Measurements from ENCODE around the gene CDC42.

Gene CDC42

GRCh38 chr1:22044690-22045420 is 7.7 kb upstream of the CDC42 start:
- Histone ChIP-seq H3K27me3 (replicated peaks in 2 of 5; ENCODE audit: control insufficient read depth in 4 of 5, insufficient read depth in 5 of 5, low read length in 4 of 5) (no peaks in the 10 kb centered on the region), H3K9me3 (ENCODE audit: control extremely low read depth in 1 of 5, control insufficient read depth in 4 of 5, insufficient read depth in 2 of 5, low read depth in 1 of 5, low read length in 4 of 5) (peaks cover 0 to 2% (median 0%) of the 10 kb centered on the region in 5 experiments), H3K4me1 (ENCODE audit: control extremely low read depth in 1 of 4, control insufficient read depth in 4 of 4, insufficient read depth in 4 of 4, low read length in 3 of 4) (peaks cover 10 to 42% (median 26%) of the 10 kb centered on the region in 4 experiments), H3K36me3 (ENCODE audit: control insufficient read depth in 4 of 4, insufficient read depth in 4 of 4, low read length in 3 of 4) (no peaks in the 10 kb centered on the region), H3K27ac (ENCODE audit: insufficient read depth in 1 of 2, low read depth in 1 of 2, low read length in 2 of 2, poor library complexity in 1 of 2, severe bottlenecking in 2 of 2) (no peak overlapping the region), H3K4me3 (ENCODE audit: control insufficient read depth in 1 of 7, extremely low read depth in 1 of 7, insufficient read depth in 4 of 7, low read depth in 2 of 7, low read length in 6 of 7) (no peak overlapping the region)
- ChIA-PET CTCF (interaction anchor here (1.1 to 1.3 kb wide), 2 partner anchors 19 to 25 kb away, joined by 3 to 4 read pairs; no protein-coding TSS in a partner anchor), POLR2A (no interaction called here)
- 100% methylated on average over 1 of the region's 3 CpGs for WGBS (ENCODE audit: insufficient coverage)
- DNase-seq: peak in 2 of 3 donors; percentile 51 to 52

GRCh38 chr1:22045604-22046228 is 6.8 kb upstream of the CDC42 start:
- POLR2A ChIA-PET: no interaction called here
- no peaks in the 10 kb centered on the region for H3K36me3 ChIP-seq (ENCODE audit: control insufficient read depth in 4 of 4, insufficient read depth in 4 of 4, low read length in 3 of 4)
- CTCF ChIA-PET: interaction anchor here (2.3 kb wide), 1 partner anchor 8 kb away, joined by 5 read pairs; no protein-coding TSS in a partner anchor
- H3K27ac ChIP-seq (ENCODE audit: insufficient read depth in 1 of 2, low read depth in 1 of 2, low read length in 2 of 2, poor library complexity in 1 of 2, severe bottlenecking in 2 of 2): no peak overlapping the region
- no peak for DNase-seq
- H3K27me3 ChIP-seq (replicated peaks in 2 of 5; ENCODE audit: control insufficient read depth in 4 of 5, insufficient read depth in 5 of 5, low read length in 4 of 5): no peaks in the 10 kb centered on the region
- no peak overlapping the region for H3K4me3 ChIP-seq (ENCODE audit: control insufficient read depth in 1 of 7, extremely low read depth in 1 of 7, insufficient read depth in 4 of 7, low read depth in 2 of 7, low read length in 6 of 7)
- no CpG with 5 or more reads among the region's 2 CpGs for WGBS (ENCODE audit: insufficient coverage)
- H3K9me3 ChIP-seq (ENCODE audit: control extremely low read depth in 1 of 5, control insufficient read depth in 4 of 5, insufficient read depth in 2 of 5, low read depth in 1 of 5, low read length in 4 of 5): peaks cover 0 to 2% (median 0%) of the 10 kb centered on the region in 5 experiments
- peaks cover 4 to 33% (median 18%) of the 10 kb centered on the region in 4 experiments for H3K4me1 ChIP-seq (ENCODE audit: control extremely low read depth in 1 of 4, control insufficient read depth in 4 of 4, insufficient read depth in 4 of 4, low read length in 3 of 4)

GRCh38 chr1:22048351-22049192 is 3.9 kb upstream of the CDC42 start:
- H3K4me1 ChIP-seq (ENCODE audit: control extremely low read depth in 1 of 4, control insufficient read depth in 4 of 4, insufficient read depth in 4 of 4, low read length in 3 of 4): peaks cover 1 to 13% (median 8%) of the 10 kb centered on the region in 4 experiments
- 100% methylated on average over 6 of the region's 8 CpGs for WGBS (ENCODE audit: insufficient coverage)
- no peak overlapping the region for H3K4me3 ChIP-seq (ENCODE audit: control insufficient read depth in 1 of 7, extremely low read depth in 1 of 7, insufficient read depth in 4 of 7, low read depth in 2 of 7, low read length in 6 of 7)

GRCh38 chr1:22050330-22050729 is 2.2 kb upstream of the CDC42 start:
- 100% methylated on average over 2 of the region's 3 CpGs for WGBS (ENCODE audit: insufficient coverage)
- H3K4me3 ChIP-seq (ENCODE audit: control insufficient read depth in 1 of 7, extremely low read depth in 1 of 7, insufficient read depth in 4 of 7, low read depth in 2 of 7, low read length in 6 of 7): no peak overlapping the region
- POLR2A ChIA-PET: no interaction called here
- H3K27ac ChIP-seq (ENCODE audit: insufficient read depth in 1 of 2, low read depth in 1 of 2, low read length in 2 of 2, poor library complexity in 1 of 2, severe bottlenecking in 2 of 2): no peak overlapping the region
- H3K9me3 ChIP-seq (ENCODE audit: control extremely low read depth in 1 of 5, control insufficient read depth in 4 of 5, insufficient read depth in 2 of 5, low read depth in 1 of 5, low read length in 4 of 5): peaks cover 0 to 2% (median 0%) of the 10 kb centered on the region in 5 experiments
- CTCF ChIA-PET: interaction anchor here (1.4 to 2.2 kb wide), 4 partner anchors 9 to 26 kb away, joined by 3 to 10 read pairs (median 6); no protein-coding TSS in a partner anchor
- H3K4me1 ChIP-seq (ENCODE audit: control extremely low read depth in 1 of 4, control insufficient read depth in 4 of 4, insufficient read depth in 4 of 4, low read length in 3 of 4): peaks cover 9 to 26% (median 17%) of the 10 kb centered on the region in 4 experiments
- H3K27me3 ChIP-seq (replicated peaks in 2 of 5; ENCODE audit: control insufficient read depth in 4 of 5, insufficient read depth in 5 of 5, low read length in 4 of 5): no peaks in the 10 kb centered on the region
- no peaks in the 10 kb centered on the region for H3K36me3 ChIP-seq (ENCODE audit: control insufficient read depth in 4 of 4, insufficient read depth in 4 of 4, low read length in 3 of 4)
- no peak for DNase-seq

More at GRCh38 chr1:22048351-22049192, 3.9 kb upstream of the CDC42 start:
- ChIA-PET CTCF (interaction anchor here (1.1 to 2.0 kb wide), 3 partner anchors 8 to 24 kb away, joined by 3 to 6 read pairs (median 6); no protein-coding TSS in a partner anchor), POLR2A (interaction anchor here (0.7 kb wide), 1 partner anchor 114 kb away, joined by 4 read pairs; no protein-coding TSS in a partner anchor)
- Histone ChIP-seq H3K27me3 (replicated peaks in 2 of 5; ENCODE audit: control insufficient read depth in 4 of 5, insufficient read depth in 5 of 5, low read length in 4 of 5) (no peaks in the 10 kb centered on the region), H3K36me3 (ENCODE audit: control insufficient read depth in 4 of 4, insufficient read depth in 4 of 4, low read length in 3 of 4) (no peaks in the 10 kb centered on the region), H3K9me3 (ENCODE audit: control extremely low read depth in 1 of 5, control insufficient read depth in 4 of 5, insufficient read depth in 2 of 5, low read depth in 1 of 5, low read length in 4 of 5) (peaks cover 0 to 2% (median 0%) of the 10 kb centered on the region in 5 experiments), H3K27ac (ENCODE audit: insufficient read depth in 1 of 2, low read depth in 1 of 2, low read length in 2 of 2, poor library complexity in 1 of 2, severe bottlenecking in 2 of 2) (no peak overlapping the region)
- DNase-seq: no peak

GRCh38 chr1:22051607-22052114 is 848 bp upstream of the CDC42 start:
- H3K36me3 ChIP-seq (ENCODE audit: control insufficient read depth in 4 of 4, insufficient read depth in 4 of 4, low read length in 3 of 4): peaks cover 0 to 2% (median 2%) of the 10 kb centered on the region in 4 experiments
- CTCF ChIA-PET: interaction anchor here (0.9 to 2.3 kb wide), 5 partner anchors 10 to 24 kb away, joined by 3 to 10 read pairs (median 8); no protein-coding TSS in a partner anchor

More at GRCh38 chr1:22051607-22052114, 848 bp upstream of the CDC42 start:
- peaks cover 14 to 36% (median 27%) of the 10 kb centered on the region in 4 experiments for H3K4me1 ChIP-seq (ENCODE audit: control extremely low read depth in 1 of 4, control insufficient read depth in 4 of 4, insufficient read depth in 4 of 4, low read length in 3 of 4)
- H3K27ac ChIP-seq (ENCODE audit: insufficient read depth in 1 of 2, low read depth in 1 of 2, low read length in 2 of 2, poor library complexity in 1 of 2, severe bottlenecking in 2 of 2): no peak overlapping the region
- H3K27me3 ChIP-seq (replicated peaks in 2 of 5; ENCODE audit: control insufficient read depth in 4 of 5, insufficient read depth in 5 of 5, low read length in 4 of 5): no peaks in the 10 kb centered on the region
- peak overlapping the region in 1 of 7 experiments; percentile 97 for H3K4me3 ChIP-seq (ENCODE audit: control insufficient read depth in 1 of 7, extremely low read depth in 1 of 7, insufficient read depth in 4 of 7, low read depth in 2 of 7, low read length in 6 of 7)
- POLR2A ChIA-PET: interaction anchor here (0.9 to 2.7 kb wide), 5 partner anchors 9 to 29 kb away, joined by 3 to 42 read pairs (median 9); no protein-coding TSS in a partner anchor
- DNase-seq: no peak
- no peaks in the 10 kb centered on the region for H3K9me3 ChIP-seq (ENCODE audit: control extremely low read depth in 1 of 5, control insufficient read depth in 4 of 5, insufficient read depth in 2 of 5, low read depth in 1 of 5, low read length in 4 of 5)
- 87% methylated on average over 6 of the region's 13 CpGs for WGBS (ENCODE audit: insufficient coverage)

Data from common myeloid progenitor, CD34-positive (primary cell).